HEK293T (cell line): Measurements from ENCODE around the gene UGT1A1.

Source experiments
- CTBP1 ChIP-seq: fragments of 450-650 bp; IDR thresholded peaks from 2 replicates; pipeline ENCODE4 v1.6.1; 2016; ENCODE audit warnings: borderline replicate concordance
- ELF4 ChIP-seq: fragments of 450-650 bp; IDR thresholded peaks from 2 replicates; pipeline ENCODE4 v1.6.1; 2017; ENCODE audit warnings: antibody characterized with exemption
- FOXK2 ChIP-seq: fragments of 450-650 bp; IDR thresholded peaks from 2 replicates; pipeline ENCODE4 v1.6.1; 2016; ENCODE audit warnings: mild to moderate bottlenecking
- FOXM1 ChIP-seq: fragments of 450-650 bp; IDR thresholded peaks from 2 replicates; pipeline ENCODE4 v1.6.1; 2017; ENCODE audit warnings: mild to moderate bottlenecking, borderline replicate concordance
- HDGF ChIP-seq: fragments of 450-650 bp; IDR thresholded peaks from 2 replicates; pipeline ENCODE4 v1.6.1; 2017; ENCODE audit warnings: antibody characterized with exemption, borderline replicate concordance
- L3MBTL2 ChIP-seq: fragments of 450-650 bp; conservative IDR thresholded peaks from 2 replicates; pipeline ENCODE4 v1.6.1; 2016; ENCODE audit warnings: mild to moderate bottlenecking
- LEF1 ChIP-seq: fragments of 450-650 bp; IDR thresholded peaks from 2 replicates; pipeline ENCODE4 v1.6.1; 2017; ENCODE audit warnings: mild to moderate bottlenecking, borderline replicate concordance
- NFRKB ChIP-seq: fragments of 450-650 bp; IDR thresholded peaks from 2 replicates; pipeline ENCODE4 v1.6.1; 2016; ENCODE audit warnings: mild to moderate bottlenecking, moderate library complexity
- SP1 ChIP-seq: fragments of 450-650 bp; IDR thresholded peaks from 2 replicates; pipeline ENCODE4 v1.6.1; 2017
- SUZ12 ChIP-seq: fragments of 450-650 bp; IDR thresholded peaks from 2 replicates; pipeline ENCODE4 v1.6.1; 2016; ENCODE audit warnings: mild to moderate bottlenecking
- TARDBP ChIP-seq: fragments of 450-650 bp; IDR thresholded peaks from 2 replicates; pipeline ENCODE4 v1.6.1; 2016
- TF ChIP-seq, protein P1 (sequence below): fragments of 450-650 bp; IDR thresholded peaks from 2 replicates; pipeline ENCODE4 v1.6.1; 2016

DNA sequence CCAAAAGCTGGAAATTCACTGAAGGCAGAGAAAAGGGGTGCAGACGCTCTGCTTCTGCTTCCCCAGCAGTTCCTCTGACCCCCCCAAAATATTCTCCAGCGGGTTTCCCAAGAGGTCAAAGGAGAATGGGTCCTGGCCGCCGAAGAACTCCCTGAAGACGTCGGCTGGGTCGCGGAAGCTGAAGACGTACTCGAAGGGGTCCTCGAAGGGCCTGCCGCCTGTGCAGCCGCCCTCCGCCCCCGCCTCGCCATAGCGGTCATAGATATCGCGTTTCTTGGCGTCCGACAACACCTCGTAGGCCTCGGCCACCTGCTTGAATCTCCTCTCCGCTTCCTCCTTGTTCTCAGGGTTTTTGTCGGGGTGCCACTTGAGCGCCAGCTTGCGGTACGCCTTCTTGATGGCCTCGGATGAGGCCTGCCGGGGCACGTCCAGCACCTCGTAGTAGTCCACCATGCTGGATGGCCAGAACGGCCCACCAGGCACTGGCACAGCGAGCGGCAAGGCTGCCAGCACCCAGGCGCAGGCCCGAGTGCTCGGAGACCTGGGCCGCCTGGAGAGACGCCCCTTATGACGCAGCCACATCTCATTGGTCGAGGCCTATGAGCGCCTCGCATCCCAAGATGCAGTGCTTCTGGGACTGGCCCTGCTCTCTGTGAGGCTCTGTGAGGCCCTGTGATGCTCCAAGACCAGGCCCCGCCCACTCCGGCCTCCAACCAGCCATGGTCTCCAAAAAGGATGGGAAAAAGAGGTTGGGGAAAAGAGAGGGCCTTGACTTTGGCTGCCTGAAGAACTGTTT is 16.4 kb upstream of the UGT1A1 start:
- TF ChIP-seq ELF4, result no peak
- TF ChIP-seq SP1, result no peak
- no peak for TF ChIP-seq SUZ12
- no peak for TF ChIP-seq L3MBTL2
- no peak for TF ChIP-seq FOXM1
- no peak for TF ChIP-seq TARDBP
- TF ChIP-seq LEF1, result no peak
- TF ChIP-seq CTBP1, result no peak
- TF ChIP-seq HDGF, result no peak
- TF ChIP-seq FOXK2, result no peak
- no peak for TF ChIP-seq NFRKB
- TF ChIP-seq, protein P1, sequence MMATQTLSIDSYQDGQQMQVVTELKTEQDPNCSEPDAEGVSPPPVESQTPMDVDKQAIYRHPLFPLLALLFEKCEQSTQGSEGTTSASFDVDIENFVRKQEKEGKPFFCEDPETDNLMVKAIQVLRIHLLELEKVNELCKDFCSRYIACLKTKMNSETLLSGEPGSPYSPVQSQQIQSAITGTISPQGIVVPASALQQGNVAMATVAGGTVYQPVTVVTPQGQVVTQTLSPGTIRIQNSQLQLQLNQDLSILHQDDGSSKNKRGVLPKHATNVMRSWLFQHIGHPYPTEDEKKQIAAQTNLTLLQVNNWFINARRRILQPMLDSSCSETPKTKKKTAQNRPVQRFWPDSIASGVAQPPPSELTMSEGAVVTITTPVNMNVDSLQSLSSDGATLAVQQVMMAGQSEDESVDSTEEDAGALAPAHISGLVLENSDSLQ, result no peak
